Renal cortical epithelial cell (primary cell): Measurements from ENCODE around the gene ISG20L2. TPM values are rescaled to one million over a fixed set of nuclear protein-coding genes. Genes with fewer than 3 reads are reported as not detected.
A peak's percentile ranks its signal among the peaks of the same experiment; 100 is the strongest.

Experiments used
- DNase-seq: peaks from one replicate; pipeline ENCODE4 v3.0.0-alpha.2; 2011; ENCODE audit warnings: low read depth
- total RNA-seq: library from RNA; depleted of rRNA; stranded (reverse); fragments of >200 nt; gene quantifications from 2 replicates; pipeline ENCODE4 v1.2.3, GENCODE V29; 2014

ISG20L2 gene
- total RNA-seq, 1 donor from 2014 or later = 10.3 TPM

DNA sequence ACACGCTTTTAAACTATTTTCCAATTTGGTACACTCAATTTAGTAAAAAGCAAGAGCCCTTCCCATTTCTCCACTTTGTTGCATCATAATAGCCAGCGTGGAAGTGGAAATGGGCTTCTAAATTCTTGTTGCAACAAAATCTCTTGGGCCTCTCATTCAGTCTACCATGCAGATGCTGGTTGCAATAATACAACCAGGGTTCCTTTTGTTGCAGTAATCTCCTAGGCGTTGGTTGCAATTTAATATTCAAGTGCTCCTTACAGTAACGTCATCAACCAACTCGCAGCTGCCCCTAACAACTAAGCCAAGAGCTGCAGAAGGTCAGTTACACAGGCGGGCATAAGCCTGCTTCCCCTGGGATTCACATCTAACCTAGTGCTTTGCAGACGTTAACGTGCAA, 25.7 kb upstream of the ISG20L2 start:
- DNase-seq = no peak

DNA sequence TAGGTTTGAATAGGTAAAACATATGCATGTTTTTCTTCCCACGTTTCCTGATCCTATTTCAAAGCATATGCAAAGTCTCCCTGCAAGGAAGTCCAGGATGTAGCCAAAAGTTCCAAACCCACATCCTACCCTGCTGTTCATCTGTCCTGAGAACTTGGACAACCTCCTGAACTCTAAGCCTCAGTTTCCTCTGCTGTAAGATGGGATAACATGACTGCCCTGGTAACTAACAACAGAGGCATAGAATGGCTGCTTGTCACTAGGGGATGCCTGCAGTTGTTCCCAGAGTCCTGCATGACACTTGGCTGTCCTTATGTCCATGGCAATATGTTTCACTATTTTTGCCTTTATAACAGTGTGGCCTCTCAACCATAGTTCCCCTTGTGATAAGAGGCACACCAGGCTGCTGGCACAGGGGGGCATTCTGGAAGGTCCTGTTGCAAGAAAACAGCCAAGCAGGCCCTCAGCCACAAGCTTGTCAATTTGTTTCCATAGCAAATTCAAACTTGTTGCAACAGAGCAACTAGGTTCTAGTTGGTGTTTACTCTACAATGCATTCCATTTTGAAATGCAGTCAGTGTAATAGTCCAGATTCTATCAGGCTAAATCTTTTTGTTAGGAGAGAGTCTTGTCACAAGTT, 24.4 kb upstream of the ISG20L2 start:
- peak; percentile 64 for DNase-seq

DNA sequence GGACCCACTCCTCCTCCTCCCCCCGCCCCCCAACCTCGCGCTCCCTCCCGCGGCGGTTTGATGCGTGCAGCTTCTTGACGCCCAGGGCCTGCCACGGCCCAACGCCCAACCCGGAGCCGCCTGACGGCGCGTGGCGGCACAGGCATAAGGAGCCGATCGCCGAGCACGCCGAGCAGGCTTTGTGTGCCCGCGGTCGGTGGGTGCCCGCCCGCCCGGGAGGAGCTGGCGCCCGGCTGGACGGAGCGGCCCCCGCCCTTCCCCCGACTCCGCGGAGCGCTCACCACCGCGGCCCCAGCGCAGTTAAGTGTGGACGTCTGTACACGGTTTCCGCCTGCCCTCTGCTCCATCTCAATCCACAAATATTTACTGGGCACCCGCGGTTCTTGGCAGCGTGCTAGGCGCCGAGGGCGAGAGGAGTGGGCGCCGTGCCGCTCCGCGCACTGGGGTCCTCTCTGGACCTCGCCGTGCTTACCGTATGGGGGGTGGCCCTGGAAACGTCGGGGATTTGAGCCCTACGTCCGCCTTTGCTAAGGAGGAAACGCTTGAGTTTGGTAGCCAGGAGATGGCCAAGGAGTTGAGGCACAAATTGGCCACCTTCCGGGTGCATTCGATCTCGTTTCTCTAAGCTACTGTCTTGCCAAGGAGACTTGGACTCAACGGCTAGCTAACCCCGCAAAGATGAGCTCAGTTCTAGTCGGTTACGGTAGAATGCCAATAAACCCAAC, 23.4 kb upstream of the ISG20L2 start:
- peak; percentile 82 for DNase-seq

DNA sequence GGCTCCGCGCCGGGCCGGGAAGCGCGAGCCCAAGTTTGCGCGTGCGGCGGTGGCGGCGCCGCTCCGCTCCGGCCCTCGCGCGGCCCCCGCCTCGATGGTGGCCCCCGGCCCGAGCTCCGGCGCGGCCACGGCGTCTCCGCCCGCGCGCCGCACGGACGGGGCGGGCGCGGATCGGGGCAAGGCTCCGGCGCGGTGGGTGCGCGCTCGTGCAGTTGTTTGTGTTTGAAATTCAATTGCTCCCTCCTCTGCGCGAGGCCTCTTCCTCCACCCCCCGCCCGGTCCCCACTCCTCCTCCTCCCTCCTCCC, 22.8 kb upstream of the ISG20L2 start, which contains the start of gene HDGF:
Gene HDGF (minus strand): TSS at position 225 of the 306 bp plus-strand sequence. CDS start 246 bp downstream, outside the sequence.
- no peak for DNase-seq

DNA sequence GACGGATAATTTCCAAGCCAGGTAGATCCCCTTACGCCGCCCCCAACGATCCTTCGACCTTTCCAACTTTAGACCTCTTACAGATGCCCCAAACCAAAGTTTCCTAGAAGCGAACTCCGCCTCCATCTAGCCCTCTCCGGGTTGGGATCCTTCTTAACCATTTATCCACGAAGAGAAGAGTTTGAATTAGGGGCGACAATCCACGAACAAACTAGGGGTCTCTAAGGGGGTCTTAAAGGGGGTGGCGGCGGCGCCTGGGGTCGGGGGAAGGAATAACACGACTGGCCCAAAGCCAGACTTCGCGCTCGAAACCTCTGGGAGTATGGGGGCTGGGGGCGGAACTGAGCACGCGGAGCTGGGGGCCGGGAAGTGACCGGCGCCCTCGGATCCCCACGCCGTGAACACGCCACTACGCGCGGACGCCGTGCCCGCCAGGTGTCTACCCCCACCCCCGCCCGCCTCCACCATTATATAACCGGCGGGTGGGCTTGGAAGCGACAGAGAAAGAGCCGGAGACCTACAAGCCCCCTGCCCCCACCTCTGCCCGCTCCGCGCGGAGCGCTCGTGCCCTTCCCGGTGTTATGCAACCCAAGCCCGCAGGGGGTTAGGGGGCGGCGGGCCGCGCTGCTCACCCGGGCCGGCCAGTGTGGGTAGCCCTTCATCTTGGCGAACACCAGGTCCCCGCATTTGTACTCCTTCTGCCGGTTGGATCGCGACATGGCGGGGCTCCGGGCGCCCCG, 22.3 kb upstream of the ISG20L2 start:
- no peak for DNase-seq

DNA sequence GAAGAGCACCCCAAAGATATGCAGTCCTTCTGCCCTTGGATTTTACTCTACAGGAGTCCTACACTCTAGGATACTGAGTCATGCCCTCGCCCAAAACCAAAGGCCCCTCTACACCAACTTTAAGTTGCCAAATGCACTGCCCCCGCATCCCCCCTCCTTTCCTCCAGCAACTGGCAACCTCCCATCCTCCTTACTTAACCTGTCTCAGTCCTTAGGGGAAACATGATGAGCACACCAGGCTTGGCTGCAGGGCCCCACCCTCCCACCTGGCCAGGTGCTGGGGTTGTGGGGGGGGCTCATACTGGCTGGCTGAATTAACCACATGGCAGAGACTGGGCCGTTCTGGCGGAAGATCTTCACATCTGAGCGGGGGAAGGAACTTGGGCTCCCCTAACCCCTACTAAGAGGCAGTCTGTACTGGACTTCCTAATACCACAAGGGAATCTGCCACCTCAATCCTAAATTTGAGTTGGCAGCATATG, 21.7 kb upstream of the ISG20L2 start:
- no peak for DNase-seq

DNA sequence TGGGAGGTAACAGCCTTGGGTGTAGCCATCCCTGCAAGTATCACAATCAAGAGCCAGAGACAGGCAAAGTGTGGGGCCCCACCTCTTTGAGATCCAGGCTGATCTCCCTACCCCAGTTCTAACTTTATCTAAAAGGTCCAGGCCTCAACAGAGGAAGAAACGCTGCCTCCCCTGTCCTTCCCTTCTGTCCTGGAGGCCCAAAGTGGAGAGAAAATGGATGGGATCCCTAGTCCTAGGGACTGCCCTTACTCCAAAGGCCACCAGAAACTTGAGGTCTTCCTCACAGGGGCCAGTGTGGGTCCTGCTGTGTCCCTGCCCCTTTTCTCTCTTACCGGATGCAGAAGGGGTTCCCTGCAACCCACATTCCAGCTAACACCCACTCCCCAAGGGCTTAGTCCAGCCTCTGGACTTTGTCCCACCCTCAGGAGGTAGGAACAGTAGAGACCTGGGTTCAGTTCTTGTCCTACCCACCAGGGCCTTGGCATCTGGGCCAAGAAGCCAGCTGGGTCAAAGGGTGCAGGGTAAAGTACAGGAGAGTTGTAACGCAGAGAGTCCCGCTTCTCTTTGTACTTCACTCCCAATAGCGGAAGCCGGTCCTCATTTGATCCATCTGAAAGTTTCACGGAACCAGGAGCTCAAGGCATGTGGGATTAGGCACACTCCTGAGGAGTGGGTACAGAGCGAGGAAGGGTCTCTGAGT, 21.0 kb upstream of the ISG20L2 start:
- no peak for DNase-seq

DNA sequence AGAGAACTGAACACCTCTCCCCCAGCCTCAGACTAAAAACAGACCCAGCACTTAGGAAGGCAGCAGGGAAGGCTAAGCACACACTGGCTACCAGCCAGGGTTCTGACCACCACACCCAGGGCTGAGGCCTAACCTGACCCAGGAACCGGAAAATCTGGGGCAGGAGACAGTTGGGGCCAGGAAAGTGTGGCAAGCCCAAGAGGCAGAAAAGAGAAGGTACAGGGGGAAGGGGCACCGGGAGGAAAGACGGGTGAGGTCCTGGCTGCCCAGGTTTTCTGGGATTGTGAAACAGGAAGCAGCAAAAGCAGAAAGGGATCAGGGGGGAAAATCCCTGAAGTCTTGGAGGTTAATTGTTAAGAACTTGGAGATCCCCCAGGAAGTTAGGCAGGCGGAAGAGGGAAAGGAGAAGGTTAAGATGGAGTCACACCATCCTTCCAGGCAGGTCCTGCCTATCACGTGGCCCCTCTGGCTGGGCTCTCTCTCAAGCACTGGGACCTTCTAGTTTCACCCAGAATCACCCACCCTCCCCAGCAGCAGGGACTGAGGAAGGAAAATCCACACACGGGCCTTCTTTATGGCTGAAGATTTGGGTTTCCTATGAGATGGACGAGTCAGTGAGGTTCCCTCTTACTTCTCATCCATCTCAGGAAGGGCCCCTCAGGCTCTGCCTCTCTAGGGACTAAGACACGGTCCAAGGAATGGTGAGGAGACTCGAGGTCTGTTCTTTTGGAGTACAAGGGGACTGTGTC, 20.3 kb upstream of the ISG20L2 start:
- DNase-seq = peak; percentile 95

DNA sequence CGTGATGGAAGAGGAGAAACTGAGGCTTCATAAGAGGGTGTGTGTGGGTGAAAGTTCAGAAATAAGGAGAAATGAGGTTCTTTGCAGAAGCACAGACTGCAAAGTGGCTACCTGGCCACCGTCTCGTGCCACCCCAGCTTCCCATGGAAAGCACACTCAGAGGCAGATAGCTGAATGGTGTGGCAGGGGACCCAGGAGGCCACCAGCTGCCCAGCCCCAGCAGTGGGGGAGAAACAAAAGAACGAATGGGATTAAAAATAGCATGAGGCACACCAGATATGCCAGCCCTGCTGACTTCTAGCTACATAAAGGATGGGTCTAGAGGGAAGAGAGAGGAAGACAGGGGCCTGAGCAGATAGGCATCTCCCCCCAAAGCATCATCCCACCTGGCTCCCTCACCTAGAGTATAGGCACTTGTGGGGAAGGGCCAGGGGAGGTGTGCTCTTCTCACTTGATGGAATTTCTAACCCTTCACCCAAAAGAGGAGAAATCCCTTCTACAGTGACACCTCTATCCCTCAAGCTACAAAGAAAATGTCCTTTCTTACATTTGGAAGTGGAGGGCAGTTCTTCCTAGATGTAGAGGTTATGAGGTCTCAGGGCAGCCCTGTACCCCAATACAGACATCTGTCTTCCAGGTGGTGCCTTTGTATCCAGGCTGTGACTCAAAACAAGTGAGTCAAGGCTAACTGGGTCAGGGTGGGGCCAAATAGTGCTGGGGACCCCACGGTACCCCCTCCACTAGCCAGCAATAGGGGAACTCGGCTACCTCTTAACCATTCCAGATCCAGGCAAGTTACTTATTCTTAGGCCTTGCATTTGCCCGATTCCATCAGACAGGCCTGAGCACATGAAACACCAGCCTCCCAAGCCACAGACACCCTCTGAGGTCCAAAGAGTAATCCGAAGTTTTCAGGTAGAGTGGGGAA, 19.4 kb upstream of the ISG20L2 start:
- no peak for DNase-seq

DNA sequence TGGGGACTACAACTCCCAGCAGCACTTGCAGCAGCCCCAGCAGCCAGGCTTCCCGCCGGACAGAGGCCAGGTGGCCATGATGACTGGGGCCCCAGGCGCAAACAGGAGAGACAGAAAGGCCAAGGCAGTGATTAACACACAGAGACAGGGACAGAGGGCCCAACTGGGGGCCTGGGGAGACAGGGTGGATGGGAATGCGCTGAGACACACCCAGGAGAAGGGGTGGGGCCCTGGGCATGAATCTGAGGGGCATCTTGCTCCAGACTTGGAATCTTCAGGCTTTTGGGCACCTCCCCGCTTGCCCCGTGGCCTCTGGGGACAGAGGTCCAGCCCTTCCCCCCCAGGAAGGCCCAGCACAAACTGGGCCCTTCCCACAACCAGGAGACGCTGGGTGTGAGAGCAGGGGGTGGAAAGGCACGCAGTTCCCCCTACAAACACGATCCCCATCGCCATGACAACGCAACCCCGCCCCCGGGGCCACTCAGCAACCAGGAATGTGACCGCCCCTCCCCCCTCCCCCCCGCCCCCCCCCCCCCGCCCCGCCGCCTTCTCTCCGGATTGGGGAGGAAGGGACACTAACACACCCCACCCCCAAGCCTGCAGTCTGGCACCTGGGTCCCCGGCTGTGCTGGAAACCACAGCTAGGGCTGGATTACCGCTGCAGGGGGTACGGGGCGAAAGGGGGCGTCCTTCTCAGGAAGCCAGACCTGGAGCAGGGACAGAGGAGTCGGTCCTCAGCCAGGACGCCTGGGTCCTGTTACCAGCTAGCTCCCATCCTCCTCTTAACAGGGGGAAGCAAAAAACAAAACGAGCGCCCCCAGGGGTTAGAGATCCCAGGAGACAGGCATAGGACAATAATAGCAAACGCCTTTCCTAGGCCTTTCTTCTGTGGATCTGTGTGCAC, 18.4 kb upstream of the ISG20L2 start:
- peak; percentile 89 for DNase-seq

DNA sequence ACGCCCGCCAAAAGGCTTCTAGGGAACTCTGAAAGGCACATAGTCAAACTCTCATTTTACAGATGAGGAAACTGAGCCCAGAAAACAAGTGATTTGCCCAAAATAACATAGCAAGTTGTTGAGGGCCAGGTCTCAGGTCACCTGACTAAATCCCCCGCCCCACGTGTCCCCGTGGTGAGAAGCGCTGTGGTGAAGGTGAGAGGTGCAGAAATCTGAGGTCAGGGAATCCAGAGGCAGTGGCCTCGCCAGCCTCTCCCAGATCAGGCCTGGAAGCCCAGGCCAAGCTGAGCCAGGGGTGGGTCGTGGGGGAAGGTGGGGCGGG, 17.8 kb upstream of the ISG20L2 start:
- no peak for DNase-seq

DNA sequence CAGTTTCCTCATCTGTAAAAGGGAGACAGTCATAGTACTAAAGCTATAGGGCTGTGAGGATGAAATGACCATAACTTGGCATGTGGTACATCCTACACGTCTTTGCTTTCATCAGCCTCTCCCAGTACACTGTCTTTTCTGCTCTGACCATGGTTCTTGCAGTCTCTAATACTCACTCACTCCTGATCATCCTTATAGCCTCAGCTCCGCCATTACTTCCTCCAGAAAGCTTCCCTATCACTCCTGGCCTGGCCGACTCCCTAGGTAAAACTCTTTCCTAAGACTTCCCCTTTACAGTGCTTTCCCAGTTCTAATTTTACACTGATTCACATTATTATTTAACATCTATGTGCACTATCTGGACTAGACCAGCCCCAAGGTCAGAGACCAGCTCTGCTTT, 17.3 kb upstream of the ISG20L2 start:
- DNase-seq = no peak

DNA sequence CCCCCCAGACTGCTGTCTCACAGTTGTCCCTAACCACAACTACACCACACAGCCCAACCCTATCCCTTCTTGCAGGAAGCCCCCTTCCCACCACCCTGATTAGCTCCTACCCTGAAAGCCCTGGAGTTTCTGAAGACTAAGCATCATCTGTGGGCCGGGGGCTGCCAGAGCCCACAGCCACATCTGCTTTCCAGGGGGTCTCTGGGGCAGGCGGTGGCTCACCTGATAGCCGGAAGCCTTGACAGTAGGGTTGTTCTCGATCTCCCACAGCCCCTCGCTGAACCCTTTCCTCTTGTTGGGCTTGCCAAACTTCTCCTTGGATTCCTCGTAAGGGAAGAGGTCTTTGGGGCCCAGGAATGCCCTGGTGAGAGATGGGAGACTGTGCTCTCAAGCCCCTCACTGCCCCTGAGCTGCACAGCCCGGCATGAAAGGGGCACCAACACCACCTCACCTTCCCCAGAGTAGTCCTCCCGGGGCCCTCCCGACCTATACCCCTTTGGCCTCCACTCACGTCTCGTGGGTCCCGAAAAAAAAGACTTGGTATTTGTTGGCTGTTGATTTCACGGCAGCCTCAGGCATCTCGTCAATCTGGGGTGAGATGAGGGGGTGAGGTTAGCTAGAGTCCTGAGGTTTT, 16.3 kb upstream of the ISG20L2 start:
- no peak for DNase-seq

DNA sequence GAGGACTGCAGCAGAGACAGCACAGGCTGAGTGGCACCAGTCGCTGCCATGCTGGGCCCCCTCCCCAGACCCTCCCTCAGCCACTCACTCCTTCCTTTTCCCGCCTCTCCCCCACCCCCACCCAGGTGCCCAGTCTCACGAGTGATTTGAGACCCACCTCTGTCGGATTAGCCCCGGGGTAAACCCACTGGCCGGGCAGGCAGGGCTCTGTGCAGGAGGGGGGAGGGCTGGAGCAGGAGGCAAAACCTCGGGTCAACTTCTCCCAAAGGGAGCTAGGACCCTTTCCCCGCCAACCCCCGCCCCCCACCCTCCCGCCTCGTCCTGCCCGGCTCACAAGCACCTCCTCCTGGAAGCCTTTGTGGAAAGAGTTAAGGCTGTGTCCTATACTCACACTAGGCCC, 15.8 kb upstream of the ISG20L2 start:
- no peak for DNase-seq

DNA sequence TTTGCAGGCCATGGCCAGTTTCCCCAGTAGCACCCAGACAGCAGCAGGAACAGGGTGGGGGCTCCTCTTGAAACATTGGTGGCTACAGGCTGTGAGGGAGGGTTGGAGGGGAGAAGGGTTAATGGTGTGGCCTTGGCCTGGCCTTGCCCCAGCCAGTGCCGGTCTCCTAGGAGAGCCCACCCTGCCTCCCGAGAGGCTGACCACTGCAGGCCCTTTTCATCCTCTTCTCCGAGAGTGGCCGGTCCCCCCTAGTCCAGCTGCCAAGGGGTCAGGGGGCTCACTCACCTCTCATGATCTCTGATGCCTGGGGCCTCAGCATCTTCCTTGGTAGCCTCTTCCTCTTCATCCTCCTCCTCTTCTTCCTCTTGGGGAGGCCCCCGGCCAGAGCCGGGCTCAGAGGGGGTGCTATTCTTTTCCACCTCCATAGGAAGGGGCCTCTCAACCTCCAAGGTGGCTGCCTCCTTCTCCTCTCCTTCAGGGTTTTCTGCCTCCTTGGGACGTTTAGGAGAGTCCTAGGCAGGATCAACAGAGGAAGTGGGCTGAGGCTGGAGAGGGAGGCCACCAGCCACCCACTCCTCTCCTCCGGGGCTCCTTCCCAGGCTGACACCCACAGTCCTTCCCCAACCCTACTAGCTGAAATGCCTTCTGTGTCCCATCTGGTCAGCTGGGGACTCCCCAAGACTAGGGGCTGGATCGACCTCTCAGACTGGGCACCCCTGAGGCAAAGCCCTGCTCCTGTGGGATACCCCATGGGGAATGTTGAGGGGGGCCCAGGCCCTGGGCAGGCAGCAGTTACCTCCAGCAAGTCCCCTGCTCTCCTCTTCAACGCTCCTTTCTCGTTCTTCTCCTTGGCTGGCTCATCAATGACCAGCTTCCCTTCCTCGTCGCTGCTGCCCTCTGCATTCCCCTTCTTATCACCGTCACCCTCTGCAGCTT, 15.1 kb upstream of the ISG20L2 start:
- DNase-seq = no peak

DNA sequence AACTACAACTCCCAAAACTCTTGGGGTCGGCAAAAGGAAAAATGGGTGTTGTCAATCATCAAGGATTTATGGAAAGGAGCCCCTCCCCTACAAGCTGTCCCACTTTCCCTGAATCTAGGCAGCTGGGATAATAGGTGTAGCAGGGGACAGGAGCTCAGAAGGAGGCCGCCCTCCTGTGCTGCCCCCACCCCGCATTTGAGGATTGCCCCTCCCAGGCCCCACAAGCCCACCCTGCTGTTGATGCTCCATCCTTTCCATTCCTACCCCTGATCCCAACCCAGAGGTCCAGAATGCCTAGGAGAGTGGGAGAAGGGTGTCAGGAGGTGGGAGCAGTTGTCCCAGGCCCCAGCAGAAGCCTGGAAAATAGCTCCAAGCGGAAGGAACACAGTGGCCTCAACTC, 14.2 kb upstream of the ISG20L2 start:
- DNase-seq = no peak

DNA sequence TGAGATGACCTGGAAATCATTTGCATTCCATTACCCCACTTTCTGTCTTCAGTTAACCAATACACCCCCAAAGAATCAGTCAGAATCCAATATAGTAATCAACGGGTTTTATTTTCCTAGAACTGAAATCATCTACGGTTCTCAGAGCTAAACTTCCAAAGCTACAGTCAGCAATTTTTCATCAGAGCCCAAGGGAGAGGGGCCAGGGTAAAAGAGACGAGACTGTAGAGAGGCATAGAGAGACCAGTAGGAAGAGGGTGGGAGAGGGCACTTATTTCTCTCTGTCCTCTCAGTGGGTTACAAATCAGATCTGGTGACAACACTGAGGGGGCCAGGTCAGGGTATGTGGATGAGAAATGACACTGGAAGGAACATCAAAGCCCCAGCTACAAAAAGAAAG, 13.5 kb upstream of the ISG20L2 start:
- DNase-seq = no peak

DNA sequence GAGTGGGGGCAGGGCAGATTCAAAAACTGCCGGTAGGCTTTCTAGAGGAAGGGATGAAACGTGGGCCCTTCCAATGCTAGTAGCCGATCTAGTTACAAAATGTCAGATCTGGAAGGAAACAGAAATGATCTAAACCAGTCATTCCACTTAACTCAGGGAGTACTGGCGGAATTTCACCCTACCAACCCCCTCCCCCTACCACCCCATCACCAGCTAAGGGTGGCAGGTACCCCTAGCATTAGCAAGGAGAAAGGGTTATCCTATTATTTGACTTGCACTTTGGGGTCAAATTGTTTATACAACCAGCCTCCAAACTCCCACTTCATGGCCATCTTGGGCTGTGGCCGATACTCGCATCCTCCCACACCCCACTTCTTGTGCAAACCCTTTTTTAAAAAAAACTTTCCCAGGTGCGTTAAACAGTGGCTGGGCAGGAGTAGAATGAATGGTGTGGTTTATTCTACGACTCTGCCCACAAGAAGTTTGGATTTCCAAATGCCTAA, 13.0 kb upstream of the ISG20L2 start:
- DNase-seq = no peak
